ENCODE results near the gene SLIT2.

The SLIT2 gene

GRCh38 chr4:20269320-20269719 is 17.6 kb downstream of the SLIT2 start:
- H3K4me3 ChIP-seq (ENCODE audit: low read depth, low read length), result no peak overlapping the region
- no peak for DNase-seq (ENCODE audit: low read depth)
- in situ Hi-C loops (cut with HindIII; ENCODE audit: low sequenced_read_pairs), result no loop called here
- TF ChIP-seq CTCF (IDR thresholded peaks at IDR 0.05; ENCODE audit: low read depth, low read length, missing control alignments), result no peak

- no peak for DNase-seq (ENCODE audit: low read depth)
- in situ Hi-C loops (cut with HindIII; ENCODE audit: low sequenced_read_pairs), result no loop called here
- no peak overlapping the region for H3K4me3 ChIP-seq (ENCODE audit: low read depth, low read length)
- no peak for TF ChIP-seq CTCF (IDR thresholded peaks at IDR 0.05; ENCODE audit: low read depth, low read length, missing control alignments)
Measured at GRCh38 chr4:20271950-20272349, 20.2 kb downstream of the SLIT2 start.

GRCh38 chr4:20272411-20272872 is 20.7 kb downstream of the SLIT2 start:
- TF ChIP-seq CTCF (IDR thresholded peaks at IDR 0.05; ENCODE audit: low read depth, low read length, missing control alignments), result no peak
- in situ Hi-C loops (cut with HindIII; ENCODE audit: low sequenced_read_pairs), result no loop called here
- H3K4me3 ChIP-seq (ENCODE audit: low read depth, low read length), result no peak overlapping the region
- DNase-seq (ENCODE audit: low read depth), result peak; percentile 70

GRCh38 chr4:20273793-20274192 is 22.1 kb downstream of the SLIT2 start:
- DNase-seq (ENCODE audit: low read depth), result peak; percentile 81
- in situ Hi-C loops (cut with HindIII; ENCODE audit: low sequenced_read_pairs), result no loop called here
- TF ChIP-seq CTCF (IDR thresholded peaks at IDR 0.05; ENCODE audit: low read depth, low read length, missing control alignments), result no peak
- H3K4me3 ChIP-seq (ENCODE audit: low read depth, low read length), result no peak overlapping the region

- in situ Hi-C loops (cut with HindIII; ENCODE audit: low sequenced_read_pairs), result no loop called here
- no peak overlapping the region for H3K4me3 ChIP-seq (ENCODE audit: low read depth, low read length)
- no peak for DNase-seq (ENCODE audit: low read depth)
- TF ChIP-seq CTCF (IDR thresholded peaks at IDR 0.05; ENCODE audit: low read depth, low read length, missing control alignments), result no peak
Measured at GRCh38 chr4:20276848-20277247, 25.1 kb downstream of the SLIT2 start.

GRCh38 chr4:20278195-20278594 is 26.5 kb downstream of the SLIT2 start:
- in situ Hi-C loops (cut with HindIII; ENCODE audit: low sequenced_read_pairs), result no loop called here
- DNase-seq (ENCODE audit: low read depth), result no peak
- H3K4me3 ChIP-seq (ENCODE audit: low read depth, low read length), result no peak overlapping the region
- TF ChIP-seq CTCF (IDR thresholded peaks at IDR 0.05; ENCODE audit: low read depth, low read length, missing control alignments), result no peak

- no peak overlapping the region for H3K4me3 ChIP-seq (ENCODE audit: low read depth, low read length)
- in situ Hi-C loops (cut with HindIII; ENCODE audit: low sequenced_read_pairs), result no loop called here
- TF ChIP-seq CTCF (IDR thresholded peaks at IDR 0.05; ENCODE audit: low read depth, low read length, missing control alignments), result no peak
- DNase-seq (ENCODE audit: low read depth), result no peak
Measured at GRCh38 chr4:20279381-20279780, 27.7 kb downstream of the SLIT2 start.
